Peyer's patch (tissue), 4 donors: ENCODE data around the gene TFCP2. TPM values are rescaled to one million over a fixed set of nuclear protein-coding genes. Genes with fewer than 3 reads are reported as not detected.
A peak's percentile ranks its signal among the peaks of the same experiment; 100 is the strongest.

Experiments used
- DNase-seq, 3 donors: peaks; one replicate each; pipeline ENCODE4 v3.0.0-alpha.2; 2017 to 2019
- H3K27ac ChIP-seq, 4 donors: fragments of 200-600 bp; sonication (generic); one replicate each; pipeline ENCODE4 v1.5.1; 2016 to 2019
- H3K27me3 ChIP-seq, 2 donors: fragments of 200-600 bp; sonication (generic); one replicate each; pipeline ENCODE4 v1.5.1; 2019
- H3K36me3 ChIP-seq, 3 donors: fragments of 200-600 bp; sonication (generic); one replicate each; pipeline ENCODE4 v1.5.1; 2016 to 2019
- H3K4me1 ChIP-seq, 4 donors: fragments of 200-600 bp; sonication (generic); one replicate each; pipeline ENCODE4 v1.5.1; 2016 to 2019
- H3K4me3 ChIP-seq, 4 donors: fragments of 200-600 bp; sonication (generic); 1 replicate in 3 of 4; 2 replicates in 1 of 4; pipeline ENCODE4 v1.5.1; 2016 to 2019; ENCODE audit warnings: mild to moderate bottlenecking in 1 of 4
- H3K9me3 ChIP-seq, 4 donors: fragments of 200-600 bp; sonication (generic); one replicate each; pipeline ENCODE4 v1.5.1; 2016 to 2019; ENCODE audit warnings: mild to moderate bottlenecking in 1 of 4
- CTCF ChIP-seq, 6 experiments: fragments of 450-650 bp in 4 of 6; fragments of 200-600 bp in 2 of 6; sonication (generic) in 1 of 6; IDR thresholded peaks; one replicate each; pipeline ENCODE4 v1.5.1; 2017 to 2019; ENCODE audit warnings: antibody characterized with exemption in 6 of 6, mild to moderate bottlenecking in 3 of 6, moderate library complexity in 1 of 6
- POLR2A ChIP-seq, 2 donors: fragments of 450-650 bp; IDR thresholded peaks; one replicate each; pipeline ENCODE4 v1.5.1; 2017; ENCODE audit warnings: antibody characterized with exemption in 2 of 2, mild to moderate bottlenecking in 2 of 2, moderate library complexity in 2 of 2
- total RNA-seq, 4 donors: library from RNA; depleted of rRNA; stranded (reverse); fragments of >200 nt; gene quantifications; one replicate each; pipeline ENCODE4 v1.1.0, GENCODE V29; 2016

TFCP2 gene
- total RNA-seq, 4 donors from 2014 or later, result 14.9 to 35.5 (median 19.4) TPM

DNA sequence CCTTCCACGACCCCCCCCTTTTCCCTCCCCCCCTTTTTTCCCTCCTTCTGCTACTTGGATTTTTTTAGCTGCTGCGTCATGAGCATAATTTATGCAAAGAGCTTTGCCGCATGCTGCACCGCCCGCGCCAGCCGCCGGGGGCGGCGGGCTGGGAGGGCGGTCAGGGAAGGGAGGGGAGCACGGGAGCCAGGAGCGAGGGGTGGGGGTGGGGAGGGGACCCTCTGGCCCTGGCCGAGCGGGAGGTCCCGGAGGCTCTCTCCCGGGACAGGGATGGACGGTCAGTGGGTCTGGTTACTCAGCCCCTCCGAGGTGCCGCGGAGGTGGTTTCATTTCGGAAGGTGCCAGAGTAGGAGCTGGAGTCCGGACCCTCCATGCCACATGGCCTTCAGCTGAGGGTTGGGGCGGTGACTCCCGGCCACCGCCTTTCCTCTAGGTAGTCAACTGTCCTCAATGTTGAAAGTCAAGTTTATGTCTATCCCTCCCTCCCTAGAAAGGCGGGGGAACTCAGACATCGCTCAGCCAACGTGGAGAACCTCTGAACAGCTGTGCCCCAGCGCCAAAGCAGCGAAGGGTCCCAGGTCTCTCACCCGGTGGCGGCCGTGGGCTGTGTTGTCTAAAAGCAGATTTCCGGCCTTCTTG lies 45.2 kb upstream of the TFCP2 start, which contains the start of gene POU6F1:
TSS of gene POU6F1 (minus strand) at position 95 of the 639 bp plus-strand sequence. CDS start 11,226 bp downstream, outside the sequence.
- Histone ChIP-seq H3K4me3 (peak within 1 kb of the TSS; percentile 72 to 99 (median 87)), H3K9me3 (no peaks in the 10 kb centered on the region), H3K4me1 (peaks cover 0 to 11% (median 5%) of the 10 kb centered on the region in 4 donors), H3K27me3 (no peaks in the 10 kb centered on the region), H3K36me3 (no peaks in the 10 kb centered on the region), H3K27ac (peak within 1 kb of the TSS; percentile 94 to 97 (median 96))
- TF ChIP-seq POLR2A (IDR thresholded peaks at IDR 0.05) (peak in 1 of 2 donors; percentile 13), CTCF (IDR thresholded peaks at IDR 0.05) (peak in 5 of 6 experiments; percentile 32 to 84 (median 64))
- DNase-seq, result peak; percentile 66 to 81 (median 80)

- Histone ChIP-seq H3K27ac (peak overlapping the region; percentile 94 to 97 (median 96)), H3K4me3 (peak overlapping the region; percentile 72 to 99 (median 87)), H3K9me3 (no peaks in the 10 kb centered on the region), H3K4me1 (peaks cover 0 to 11% (median 5%) of the 10 kb centered on the region in 4 donors), H3K27me3 (no peaks in the 10 kb centered on the region), H3K36me3 (no peaks in the 10 kb centered on the region)
- DNase-seq, result peak; percentile 68 to 81 (median 73)
- TF ChIP-seq POLR2A (IDR thresholded peaks at IDR 0.05) (no peak), CTCF (IDR thresholded peaks at IDR 0.05) (peak in 4 of 6 experiments; percentile 15 to 30 (median 26))
Observed at GRCh38 chr12:51217133-51217967, 44.4 kb upstream of the TFCP2 start.

DNA sequence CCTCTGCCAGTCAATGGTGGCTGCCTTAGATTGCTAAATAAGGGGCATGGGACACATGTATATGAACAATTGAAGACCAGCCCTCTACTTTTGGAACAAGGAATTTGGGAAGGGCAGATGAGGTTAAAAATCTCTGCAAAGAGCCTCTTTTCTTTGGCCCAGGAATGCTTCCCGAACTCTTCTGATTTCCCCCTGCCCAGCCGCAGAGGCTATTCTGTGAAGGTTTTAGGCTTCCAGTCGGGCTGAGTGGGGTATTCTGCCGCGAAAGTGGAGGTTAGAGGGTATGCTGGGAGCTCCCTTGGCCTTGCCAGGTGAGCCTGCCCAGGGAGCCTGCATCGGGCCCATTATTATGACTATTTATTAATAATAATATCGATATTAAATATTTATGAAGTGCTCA lies 43.7 kb upstream of the TFCP2 start:
- no peak for TF ChIP-seq POLR2A (IDR thresholded peaks at IDR 0.05)
- no peak for TF ChIP-seq CTCF (IDR thresholded peaks at IDR 0.05)
- Histone ChIP-seq H3K4me3 (peak overlapping the region; percentile 72 to 99 (median 87)), H3K27ac (peak overlapping the region; percentile 94 to 97 (median 96))

DNA sequence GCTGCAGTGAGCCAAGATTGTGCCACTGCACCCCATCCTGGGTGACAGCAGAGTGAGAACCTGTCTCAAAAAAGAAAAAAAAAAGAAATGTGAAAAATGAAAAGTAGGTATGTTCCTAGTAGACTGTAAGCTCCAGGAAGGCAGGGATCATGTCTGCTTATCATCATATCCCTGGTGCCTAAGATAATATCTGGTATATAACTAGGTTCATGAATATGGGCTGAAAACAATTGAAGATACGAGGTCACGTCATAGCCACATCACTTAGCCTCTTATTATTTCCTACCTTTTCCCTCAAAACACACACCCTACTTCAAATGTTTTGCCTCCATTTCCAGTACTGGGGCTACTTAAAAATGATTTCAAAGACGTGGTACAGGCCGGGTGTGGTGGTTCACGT lies 42.0 kb upstream of the TFCP2 start:
- H3K4me1 ChIP-seq, result peaks cover 0 to 11% (median 5%) of the 10 kb centered on the region in 4 donors
- no peak for DNase-seq
- H3K9me3 ChIP-seq, result no peaks in the 10 kb centered on the region
- no peaks in the 10 kb centered on the region for H3K27me3 ChIP-seq
- no peak overlapping the region for H3K4me3 ChIP-seq
- no peak for TF ChIP-seq POLR2A (IDR thresholded peaks at IDR 0.05)
- no peak for TF ChIP-seq CTCF (IDR thresholded peaks at IDR 0.05)
- no peak overlapping the region for H3K27ac ChIP-seq
- no peaks in the 10 kb centered on the region for H3K36me3 ChIP-seq

More for the DNA sequence above, 43.7 kb upstream of the TFCP2 start:
- DNase-seq, result no peak
- no peaks in the 10 kb centered on the region for H3K27me3 ChIP-seq
- H3K9me3 ChIP-seq, result no peaks in the 10 kb centered on the region
- peaks cover 0 to 11% (median 5%) of the 10 kb centered on the region in 4 donors for H3K4me1 ChIP-seq
- no peaks in the 10 kb centered on the region for H3K36me3 ChIP-seq

DNA sequence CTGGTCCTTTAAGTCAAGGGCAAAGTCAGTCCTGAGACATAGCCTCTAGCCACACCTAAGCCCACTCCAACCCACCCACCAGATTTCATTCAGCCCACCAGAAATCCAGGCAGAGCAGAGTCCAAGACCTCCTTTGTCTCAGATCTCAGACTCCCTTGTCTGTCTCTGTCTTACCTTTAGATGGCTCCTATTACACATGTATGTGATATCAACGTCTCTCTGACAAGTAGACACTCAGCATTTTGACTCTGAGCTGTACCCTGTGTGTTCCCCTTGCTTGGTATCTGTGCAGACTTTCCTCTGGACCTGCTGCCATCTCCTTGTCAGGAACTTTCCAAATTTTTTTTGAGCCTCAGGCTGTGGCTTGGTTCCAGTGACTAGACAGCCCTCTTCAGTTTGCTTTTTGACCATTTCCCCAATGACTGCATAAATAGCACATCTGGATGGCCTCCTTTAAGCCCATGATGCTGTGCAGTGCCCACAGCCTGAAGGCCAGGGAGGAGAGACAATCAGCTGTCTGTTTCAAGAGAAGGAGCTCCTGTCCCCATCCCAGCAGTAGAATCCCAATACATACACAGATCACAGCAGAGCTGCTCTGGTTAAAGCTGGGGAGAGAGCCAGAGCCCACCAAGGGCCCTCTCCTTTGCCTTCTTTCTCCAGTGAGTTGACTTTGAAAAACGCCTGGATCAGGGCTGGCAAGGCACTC lies 37.9 kb upstream of the TFCP2 start:
- Histone ChIP-seq H3K27me3 (no peaks in the 10 kb centered on the region), H3K27ac (no peak overlapping the region), H3K4me1 (no peaks in the 10 kb centered on the region), H3K36me3 (no peaks in the 10 kb centered on the region), H3K9me3 (no peaks in the 10 kb centered on the region), H3K4me3 (no peak overlapping the region)
- DNase-seq, result no peak
- TF ChIP-seq POLR2A (IDR thresholded peaks at IDR 0.05) (no peak), CTCF (IDR thresholded peaks at IDR 0.05) (no peak)
